ENCODE results near the gene TTC33. TPM values are rescaled to one million over a fixed set of nuclear protein-coding genes. Genes with fewer than 3 reads are reported as not detected.

Gene TTC33
- total RNA-seq, 1 experiment from 2014 or later = 12.6 TPM

DNA sequence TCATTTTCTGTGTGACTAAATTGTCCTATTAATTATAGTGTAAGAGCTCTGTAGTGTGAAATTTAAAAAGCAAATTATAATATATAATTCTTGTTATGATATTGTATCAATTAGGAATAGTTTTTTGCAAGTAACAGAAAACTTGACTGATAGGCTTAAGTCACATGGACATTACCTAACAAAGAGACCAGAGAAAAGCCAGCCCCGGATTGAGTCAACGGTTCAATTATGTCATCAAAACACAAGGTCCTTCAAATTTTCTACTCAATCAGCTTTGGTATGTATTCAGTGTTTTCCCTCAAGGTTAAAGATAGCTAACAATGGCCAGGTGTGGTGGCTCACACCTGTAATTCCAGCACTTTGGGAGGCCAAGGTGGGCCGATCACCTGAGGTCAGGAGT is 202.8 kb downstream of the TTC33 start:
- H3K4me3 ChIP-seq (ENCODE audit: low read depth in 2 of 2, low read length in 2 of 2) = no peak overlapping the region
- POLR2A ChIA-PET = no interaction called here
- peak overlapping the region; percentile 83 for H3K27ac ChIP-seq (ENCODE audit: low read length)
- no peaks in the 10 kb centered on the region for H3K36me3 ChIP-seq (ENCODE audit: control insufficient read depth, insufficient read depth, low read length)
- TF ChIP-seq TCF7L2 (IDR thresholded peaks at IDR 0.05; ENCODE audit: low read depth, low read length) = no peak
- no peak for TF ChIP-seq POLR2AphosphoS5 (IDR thresholded peaks at IDR 0.05; ENCODE audit: low read depth, low read length)
- TF ChIP-seq, protein P1, sequence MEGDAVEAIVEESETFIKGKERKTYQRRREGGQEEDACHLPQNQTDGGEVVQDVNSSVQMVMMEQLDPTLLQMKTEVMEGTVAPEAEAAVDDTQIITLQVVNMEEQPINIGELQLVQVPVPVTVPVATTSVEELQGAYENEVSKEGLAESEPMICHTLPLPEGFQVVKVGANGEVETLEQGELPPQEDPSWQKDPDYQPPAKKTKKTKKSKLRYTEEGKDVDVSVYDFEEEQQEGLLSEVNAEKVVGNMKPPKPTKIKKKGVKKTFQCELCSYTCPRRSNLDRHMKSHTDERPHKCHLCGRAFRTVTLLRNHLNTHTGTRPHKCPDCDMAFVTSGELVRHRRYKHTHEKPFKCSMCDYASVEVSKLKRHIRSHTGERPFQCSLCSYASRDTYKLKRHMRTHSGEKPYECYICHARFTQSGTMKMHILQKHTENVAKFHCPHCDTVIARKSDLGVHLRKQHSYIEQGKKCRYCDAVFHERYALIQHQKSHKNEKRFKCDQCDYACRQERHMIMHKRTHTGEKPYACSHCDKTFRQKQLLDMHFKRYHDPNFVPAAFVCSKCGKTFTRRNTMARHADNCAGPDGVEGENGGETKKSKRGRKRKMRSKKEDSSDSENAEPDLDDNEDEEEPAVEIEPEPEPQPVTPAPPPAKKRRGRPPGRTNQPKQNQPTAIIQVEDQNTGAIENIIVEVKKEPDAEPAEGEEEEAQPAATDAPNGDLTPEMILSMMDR (IDR thresholded peaks at IDR 0.05) = no peak
- TF ChIP-seq, protein P2, sequence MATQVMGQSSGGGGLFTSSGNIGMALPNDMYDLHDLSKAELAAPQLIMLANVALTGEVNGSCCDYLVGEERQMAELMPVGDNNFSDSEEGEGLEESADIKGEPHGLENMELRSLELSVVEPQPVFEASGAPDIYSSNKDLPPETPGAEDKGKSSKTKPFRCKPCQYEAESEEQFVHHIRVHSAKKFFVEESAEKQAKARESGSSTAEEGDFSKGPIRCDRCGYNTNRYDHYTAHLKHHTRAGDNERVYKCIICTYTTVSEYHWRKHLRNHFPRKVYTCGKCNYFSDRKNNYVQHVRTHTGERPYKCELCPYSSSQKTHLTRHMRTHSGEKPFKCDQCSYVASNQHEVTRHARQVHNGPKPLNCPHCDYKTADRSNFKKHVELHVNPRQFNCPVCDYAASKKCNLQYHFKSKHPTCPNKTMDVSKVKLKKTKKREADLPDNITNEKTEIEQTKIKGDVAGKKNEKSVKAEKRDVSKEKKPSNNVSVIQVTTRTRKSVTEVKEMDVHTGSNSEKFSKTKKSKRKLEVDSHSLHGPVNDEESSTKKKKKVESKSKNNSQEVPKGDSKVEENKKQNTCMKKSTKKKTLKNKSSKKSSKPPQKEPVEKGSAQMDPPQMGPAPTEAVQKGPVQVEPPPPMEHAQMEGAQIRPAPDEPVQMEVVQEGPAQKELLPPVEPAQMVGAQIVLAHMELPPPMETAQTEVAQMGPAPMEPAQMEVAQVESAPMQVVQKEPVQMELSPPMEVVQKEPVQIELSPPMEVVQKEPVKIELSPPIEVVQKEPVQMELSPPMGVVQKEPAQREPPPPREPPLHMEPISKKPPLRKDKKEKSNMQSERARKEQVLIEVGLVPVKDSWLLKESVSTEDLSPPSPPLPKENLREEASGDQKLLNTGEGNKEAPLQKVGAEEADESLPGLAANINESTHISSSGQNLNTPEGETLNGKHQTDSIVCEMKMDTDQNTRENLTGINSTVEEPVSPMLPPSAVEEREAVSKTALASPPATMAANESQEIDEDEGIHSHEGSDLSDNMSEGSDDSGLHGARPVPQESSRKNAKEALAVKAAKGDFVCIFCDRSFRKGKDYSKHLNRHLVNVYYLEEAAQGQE (IDR thresholded peaks at IDR 0.05; ENCODE audit: insufficient read depth in 1 of 2, low read depth in 2 of 2, low read length in 1 of 2) = no peak
- no peak for TF ChIP-seq SIN3A (IDR thresholded peaks at IDR 0.05; ENCODE audit: borderline replicate concordance, insufficient read depth, low read depth, low read length)
- CTCF ChIA-PET = no interaction called here
- peaks cover 27% of the 10 kb centered on the region for H3K4me1 ChIP-seq (ENCODE audit: control insufficient read depth, insufficient read depth, low read length)
- peaks cover 4% of the 10 kb centered on the region; the same call in 1 of the 2 replicates for H3K9me3 ChIP-seq (ENCODE audit: control insufficient read depth, insufficient read depth, low read depth, low read length)
- in situ Hi-C loops (cut with HindIII; ENCODE audit: low pct_unique_long_range_greater_than_20kb, low sequenced_read_pairs) (no loop called here), intact Hi-C loops (cut with micrococcal nuclease; ENCODE audit: unreplicated experiment) (loop anchor here (5.0 kb wide), 1 partner anchor 134 kb away; no protein-coding TSS in a partner anchor)
- BruUV-seq (replicated peaks) = no TSS peak
- ATAC-seq (no peak), DNase-seq (ENCODE audit: low read depth, low spot score) (no peak)
- H3K27me3 ChIP-seq (ENCODE audit: control insufficient read depth, insufficient read depth, low read length) = no peaks in the 10 kb centered on the region

DNA sequence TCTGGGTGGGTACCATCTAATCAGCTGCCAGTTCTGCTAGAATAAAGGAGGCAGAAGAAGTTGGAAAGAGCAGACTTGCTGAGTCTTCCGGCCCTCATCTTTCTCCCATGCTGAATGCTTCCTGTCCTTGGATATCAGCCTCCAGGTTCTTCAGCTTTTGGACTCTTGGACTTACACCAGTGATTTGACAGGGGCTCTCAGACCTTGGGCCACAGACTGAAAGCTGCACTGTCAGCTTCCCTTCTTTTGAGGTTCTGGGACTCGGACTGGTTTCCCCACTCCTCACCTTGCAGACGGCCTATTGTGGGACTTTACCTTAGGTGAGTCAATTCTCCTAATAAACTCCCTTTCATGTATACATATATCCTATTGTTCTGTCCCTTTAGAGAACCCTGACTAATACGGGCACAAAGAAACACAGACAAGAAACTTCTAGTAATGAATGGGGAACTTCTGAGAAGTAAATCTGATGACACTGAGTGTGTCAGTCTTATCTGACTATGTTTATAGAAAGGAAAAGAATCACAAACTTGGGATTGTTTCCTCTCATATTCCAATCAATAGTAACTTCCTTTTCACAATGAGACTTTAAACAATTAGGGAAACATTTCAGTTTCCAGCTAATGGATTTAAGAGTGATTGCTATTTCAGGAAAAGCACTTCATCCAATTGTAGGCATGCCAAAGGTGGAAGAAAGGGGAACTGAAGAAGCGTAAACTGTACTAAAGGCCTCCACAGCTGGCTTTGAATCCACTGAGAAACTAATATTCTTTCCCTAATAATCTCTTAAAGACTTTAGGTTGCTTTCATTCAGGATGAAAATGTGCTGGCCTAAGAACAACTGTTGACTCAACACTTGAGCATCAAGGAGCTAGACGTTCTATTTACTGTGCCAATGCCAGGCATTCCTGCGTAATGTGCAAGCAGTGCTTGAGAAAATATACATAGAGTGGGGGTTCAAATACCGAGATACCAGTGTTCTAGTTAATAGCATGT is 204.0 kb downstream of the TTC33 start:
- no peaks in the 10 kb centered on the region for H3K36me3 ChIP-seq (ENCODE audit: control insufficient read depth, insufficient read depth, low read length)
- H3K27me3 ChIP-seq (ENCODE audit: control insufficient read depth, insufficient read depth, low read length) = no peaks in the 10 kb centered on the region
- BruUV-seq (replicated peaks) = no TSS peak
- peak overlapping the region; percentile 83 for H3K27ac ChIP-seq (ENCODE audit: low read length)
- ATAC-seq = peak; percentile 99
- no peak overlapping the region for H3K4me3 ChIP-seq (ENCODE audit: low read depth in 2 of 2, low read length in 2 of 2)
- DNase-seq (ENCODE audit: low read depth, low spot score) = peak; percentile 95
- peak; percentile 76 for TF ChIP-seq TCF7L2 (IDR thresholded peaks at IDR 0.05; ENCODE audit: low read depth, low read length)
- peak; percentile 97 for TF ChIP-seq POLR2AphosphoS5 (IDR thresholded peaks at IDR 0.05; ENCODE audit: low read depth, low read length)
- TF ChIP-seq SIN3A (IDR thresholded peaks at IDR 0.05; ENCODE audit: borderline replicate concordance, insufficient read depth, low read depth, low read length) = no peak
- in situ Hi-C loops (cut with HindIII; ENCODE audit: low pct_unique_long_range_greater_than_20kb, low sequenced_read_pairs) = no loop called here
- ChIA-PET CTCF (no interaction called here), POLR2A (no interaction called here)
- H3K4me1 ChIP-seq (ENCODE audit: control insufficient read depth, insufficient read depth, low read length) = peaks cover 27% of the 10 kb centered on the region
- peaks cover 4% of the 10 kb centered on the region; the same call in 1 of the 2 replicates for H3K9me3 ChIP-seq (ENCODE audit: control insufficient read depth, insufficient read depth, low read depth, low read length)
- intact Hi-C loops (cut with micrococcal nuclease; ENCODE audit: unreplicated experiment) = loop anchor here (5.0 kb wide), 1 partner anchor 136 kb away; no protein-coding TSS in a partner anchor
